OCI-LY1 (cell line): ENCODE results near the gene ELF2.

Source experiments
- EZH2 ChIP-seq: fragments of 200-600 bp; sonication (generic), shearing (Covaris generic); IDR thresholded peaks from 2 replicates; pipeline ENCODE4 v1.8.0; 2017; ENCODE audit warnings: borderline replicate concordance, mixed run types, mild to moderate bottlenecking, antibody characterized with exemption, low read length, moderate library complexity, mixed read lengths
- TF ChIP-seq, protein P1 (sequence below): fragments of 200-600 bp; sonication (generic), shearing (Covaris generic); IDR thresholded peaks from 2 replicates; pipeline ENCODE4 v1.5.1; 2017; ENCODE audit warnings: mild to moderate bottlenecking, antibody characterized with exemption, low read length, moderate library complexity, mixed read lengths

DNA sequence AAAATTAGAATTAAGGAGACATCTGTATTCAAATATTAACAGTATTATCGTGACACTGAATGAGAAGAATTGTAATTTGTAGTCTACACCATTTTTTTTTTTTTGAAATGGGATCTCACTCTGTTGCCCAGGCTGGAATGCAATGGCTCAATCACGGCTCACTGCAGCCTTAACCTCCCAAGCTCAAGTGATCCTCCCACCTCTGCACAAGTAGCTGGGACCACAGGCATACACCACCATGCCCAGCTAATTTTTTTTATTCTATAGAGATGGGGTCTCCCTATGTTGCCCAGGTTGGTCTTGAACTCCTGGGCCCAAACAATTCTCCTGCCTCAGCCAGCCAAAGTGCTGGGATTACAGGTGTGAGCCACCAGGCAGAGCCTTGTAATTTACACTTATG lies 24.8 kb downstream of the ELF2 start:
- TF ChIP-seq, protein P1, sequence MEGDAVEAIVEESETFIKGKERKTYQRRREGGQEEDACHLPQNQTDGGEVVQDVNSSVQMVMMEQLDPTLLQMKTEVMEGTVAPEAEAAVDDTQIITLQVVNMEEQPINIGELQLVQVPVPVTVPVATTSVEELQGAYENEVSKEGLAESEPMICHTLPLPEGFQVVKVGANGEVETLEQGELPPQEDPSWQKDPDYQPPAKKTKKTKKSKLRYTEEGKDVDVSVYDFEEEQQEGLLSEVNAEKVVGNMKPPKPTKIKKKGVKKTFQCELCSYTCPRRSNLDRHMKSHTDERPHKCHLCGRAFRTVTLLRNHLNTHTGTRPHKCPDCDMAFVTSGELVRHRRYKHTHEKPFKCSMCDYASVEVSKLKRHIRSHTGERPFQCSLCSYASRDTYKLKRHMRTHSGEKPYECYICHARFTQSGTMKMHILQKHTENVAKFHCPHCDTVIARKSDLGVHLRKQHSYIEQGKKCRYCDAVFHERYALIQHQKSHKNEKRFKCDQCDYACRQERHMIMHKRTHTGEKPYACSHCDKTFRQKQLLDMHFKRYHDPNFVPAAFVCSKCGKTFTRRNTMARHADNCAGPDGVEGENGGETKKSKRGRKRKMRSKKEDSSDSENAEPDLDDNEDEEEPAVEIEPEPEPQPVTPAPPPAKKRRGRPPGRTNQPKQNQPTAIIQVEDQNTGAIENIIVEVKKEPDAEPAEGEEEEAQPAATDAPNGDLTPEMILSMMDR: no peak
- no peak for TF ChIP-seq EZH2
